RPMI7951 (cell line): ENCODE measurements around the gene CLBA1. TPM values are rescaled to one million over a fixed set of nuclear protein-coding genes. Genes with fewer than 3 reads are reported as not detected.
"Not testable (repeated sequence)": the region's sequence is repeated elsewhere in the genome, so short reads cannot be mapped to it uniquely, and the experiment has no call there.

Experiments used
- DNase-seq: peaks from one replicate; pipeline ENCODE4 v3.0.0-alpha.2; 2012; ENCODE audit warnings: low read depth
- total RNA-seq: library from RNA; depleted of rRNA; stranded (reverse); fragments of >200 nt; shearing (Covaris generic); gene quantifications from 2 replicates; pipeline ENCODE4 v1.2.3, GENCODE V29; 2014

The CLBA1 gene
- total RNA-seq, 1 experiment from 2014 or later = 8.2 TPM

- DNase-seq = no peak
Observed at GRCh38 chr14:105022276-105022670, 36.7 kb downstream of the CLBA1 start.

GRCh38 chr14:105023144-105023543 is 37.6 kb downstream of the CLBA1 start:
- DNase-seq = peak; percentile 26

GRCh38 chr14:105023791-105024480 is 38.3 kb downstream of the CLBA1 start:
- peak; percentile 76 for DNase-seq

GRCh38 chr14:105025429-105025828 is 39.8 kb downstream of the CLBA1 start:
- no peak for DNase-seq

- peak; percentile 83 for DNase-seq
Observed at GRCh38 chr14:105026033-105026785, 40.6 kb downstream of the CLBA1 start.

GRCh38 chr14:105026802-105027563 is 41.4 kb downstream of the CLBA1 start:
- peak; percentile 70 for DNase-seq

GRCh38 chr14:105027718-105028117 is 42.1 kb downstream of the CLBA1 start:
- not testable (repeated sequence) for DNase-seq

GRCh38 chr14:105028251-105028927 is 42.8 kb downstream of the CLBA1 start:
- peak; percentile 73 for DNase-seq

- no peak for DNase-seq
Observed at GRCh38 chr14:105029402-105029801, 43.8 kb downstream of the CLBA1 start.

GRCh38 chr14:105030194-105030593 is 44.6 kb downstream of the CLBA1 start:
- DNase-seq = no peak

- no peak for DNase-seq
Observed at GRCh38 chr14:105030836-105031396, 45.3 kb downstream of the CLBA1 start.

GRCh38 chr14:105032451-105032901 is 46.9 kb downstream of the CLBA1 start:
- DNase-seq = peak; percentile 87

- not testable (repeated sequence) for DNase-seq
Observed at GRCh38 chr14:105033412-105033900, 47.9 kb downstream of the CLBA1 start.

- no peak for DNase-seq
Observed at GRCh38 chr14:105034315-105035039, 48.9 kb downstream of the CLBA1 start.

GRCh38 chr14:105035616-105036015 is 50.0 kb downstream of the CLBA1 start:
- not testable (repeated sequence) for DNase-seq

- DNase-seq = no peak
Observed at GRCh38 chr14:105039458-105040205, 54.0 kb downstream of the CLBA1 start.

GRCh38 chr14:105041841-105042765 is 56.5 kb downstream of the CLBA1 start:
- DNase-seq = no peak

- DNase-seq = no peak
Observed at GRCh38 chr14:105042813-105043212, 57.2 kb downstream of the CLBA1 start.

- DNase-seq = no peak
Observed at GRCh38 chr14:105043641-105044040, 58.1 kb downstream of the CLBA1 start.
